ENCODE measurements around the gene RHPN2. TPM values are rescaled to one million over a fixed set of nuclear protein-coding genes. Genes with fewer than 3 reads are reported as not detected.
"Not testable (repeated sequence)": the region's sequence is repeated elsewhere in the genome, so short reads cannot be mapped to it uniquely, and the experiment has no call there.

Gene RHPN2
- total RNA-seq, 1 donor from 2014 or later, result 18.4 TPM

DNA sequence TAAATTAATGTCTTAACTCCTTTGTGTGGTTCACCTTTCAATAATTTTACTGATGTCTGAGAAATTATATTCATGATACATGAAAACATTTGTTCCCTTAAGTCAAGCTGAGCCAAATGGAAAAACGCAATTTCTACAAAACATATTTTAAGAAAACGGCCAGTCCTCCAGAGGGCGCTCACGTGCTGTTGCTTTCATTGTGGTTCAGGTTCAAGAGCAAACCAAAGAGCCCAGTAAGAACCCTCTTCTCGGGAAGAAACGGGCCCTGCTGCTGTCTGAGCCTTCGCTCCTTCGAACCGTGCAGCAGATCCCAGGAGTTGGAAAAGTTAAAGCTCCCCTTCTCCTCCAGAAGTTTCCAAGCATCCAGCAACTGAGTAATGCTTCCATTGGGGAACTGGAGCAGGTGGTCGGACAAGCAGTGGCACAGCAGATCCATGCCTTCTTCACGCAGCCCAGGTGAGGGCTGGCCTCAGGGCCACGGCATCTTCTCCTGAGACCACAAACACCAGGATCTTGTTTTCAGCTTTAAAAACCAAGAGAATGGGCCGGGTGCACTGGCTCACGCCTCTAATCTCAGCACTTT is 88.4 kb downstream of the RHPN2 start:
- DNase-seq (ENCODE audit: low spot score), result peak; percentile 73

DNA sequence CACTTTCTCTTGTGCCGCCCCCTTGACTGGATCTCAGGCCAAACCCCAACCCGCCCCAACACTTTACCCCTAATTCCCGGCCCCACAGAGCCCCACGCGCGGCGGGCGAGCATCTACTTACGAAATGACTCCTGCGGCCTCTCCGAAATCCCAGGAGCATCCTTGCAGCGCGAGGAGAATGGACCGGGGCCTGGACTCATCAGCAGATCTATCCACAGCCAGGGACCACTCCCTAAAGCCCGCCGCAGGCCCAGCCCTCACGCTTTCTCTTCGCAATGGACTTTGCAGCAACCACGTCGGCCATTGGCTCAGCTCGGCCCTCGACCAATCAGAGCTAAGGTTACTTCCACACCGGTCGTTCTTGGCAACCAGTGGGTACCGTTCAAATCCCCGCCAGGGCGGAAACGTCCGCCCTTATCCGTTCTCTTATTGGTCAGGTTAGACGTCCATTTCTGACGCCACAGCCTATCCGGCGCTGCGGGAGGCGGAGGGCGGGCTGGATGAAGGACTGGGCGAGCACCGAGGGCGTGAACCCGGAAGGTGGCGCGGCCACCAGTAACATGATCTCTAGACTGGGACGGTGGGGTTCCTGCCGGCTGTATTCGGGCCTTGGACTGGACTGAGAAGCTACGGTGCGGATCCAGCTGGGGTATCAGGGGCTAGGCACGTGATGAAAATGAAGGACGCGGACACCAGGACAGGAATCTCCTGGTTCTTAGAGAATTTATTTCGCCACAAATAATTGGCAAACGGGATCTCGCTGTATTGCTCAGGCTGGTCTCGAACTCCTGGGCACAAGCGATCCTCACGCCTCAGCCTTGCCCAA is 92.8 kb downstream of the RHPN2 start, which contains the start of the genes CEP89 and FAAP24:
Gene CEP89, minus strand, starts transcription at position 244 of the 826 bp plus-strand sequence. Its CDS starts 84 bp downstream, at position 160.
Gene FAAP24, plus strand, starts transcription at position 528 of the 826 bp plus-strand sequence. CDS start 955 bp downstream, outside the sequence.
- peak; percentile 100 for DNase-seq (ENCODE audit: low spot score)

DNA sequence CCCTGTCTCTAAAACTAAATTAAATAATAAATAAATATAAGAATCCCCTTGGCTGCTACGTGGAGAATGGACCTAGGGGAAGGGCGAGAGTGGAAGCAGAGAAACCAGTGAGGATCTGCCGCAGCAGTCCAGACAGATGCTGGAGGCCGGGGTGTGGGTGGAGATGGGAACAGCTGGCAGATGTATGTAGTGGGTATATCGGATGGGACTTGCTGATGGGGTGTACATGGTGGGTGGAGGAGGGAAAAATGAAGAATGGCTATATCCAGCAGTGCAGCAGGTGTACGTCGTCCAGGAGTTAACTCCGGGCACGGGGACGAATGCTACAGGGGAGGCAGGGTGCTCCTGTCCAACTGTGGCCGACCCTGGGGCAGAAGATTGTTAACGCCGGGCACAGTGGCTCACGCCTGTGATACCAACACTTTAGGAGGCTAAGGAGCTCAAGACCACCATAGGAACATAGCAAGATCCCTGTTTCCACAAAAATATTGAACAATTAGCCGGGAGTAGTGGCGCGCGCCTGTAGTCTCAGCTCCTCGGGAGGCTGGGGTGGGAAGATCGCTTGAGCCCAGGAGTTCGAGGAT is 93.6 kb downstream of the RHPN2 start:
- no peak for DNase-seq (ENCODE audit: low spot score)

DNA sequence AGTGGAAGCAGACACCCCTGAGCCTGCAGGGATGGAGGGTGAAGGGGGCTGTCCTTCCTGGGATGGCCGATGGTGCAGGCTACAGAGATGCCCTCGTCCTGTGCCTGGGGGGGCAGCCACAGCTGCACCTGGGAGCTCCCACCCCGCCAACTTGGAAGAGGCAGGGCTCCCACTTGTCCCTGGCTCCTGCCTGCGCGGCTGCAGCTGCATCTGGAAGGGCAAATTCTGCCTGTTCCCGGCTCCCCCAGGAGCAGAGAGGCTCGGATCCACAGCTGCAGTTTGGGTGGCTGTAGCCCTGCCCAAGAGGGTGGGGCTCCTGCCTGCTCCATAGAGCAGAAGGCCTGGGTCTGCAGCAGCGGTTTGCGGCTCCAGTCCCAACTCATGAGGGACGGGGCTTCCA is 95.1 kb downstream of the RHPN2 start:
- DNase-seq (ENCODE audit: low spot score), result no peak

DNA sequence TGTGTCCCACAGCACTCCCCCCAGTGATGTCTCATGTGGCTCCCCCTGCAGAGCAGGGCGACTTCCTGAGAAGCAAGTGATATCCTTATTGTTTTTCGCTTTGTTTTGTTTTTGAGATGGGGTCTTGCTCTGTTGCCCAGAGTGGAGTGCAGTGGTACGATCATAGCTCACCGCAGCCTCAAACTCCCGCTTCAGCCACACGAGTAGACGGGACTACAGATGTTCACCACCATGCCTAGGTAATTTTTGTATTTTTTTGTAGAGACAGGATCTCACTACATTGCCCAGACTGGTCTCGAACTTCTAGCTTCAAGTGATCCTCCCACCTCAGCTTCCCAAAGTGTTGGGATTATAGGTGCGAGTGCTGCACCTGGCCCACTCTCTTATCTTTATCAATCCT is 97.9 kb downstream of the RHPN2 start:
- DNase-seq (ENCODE audit: low spot score), result no peak

DNA sequence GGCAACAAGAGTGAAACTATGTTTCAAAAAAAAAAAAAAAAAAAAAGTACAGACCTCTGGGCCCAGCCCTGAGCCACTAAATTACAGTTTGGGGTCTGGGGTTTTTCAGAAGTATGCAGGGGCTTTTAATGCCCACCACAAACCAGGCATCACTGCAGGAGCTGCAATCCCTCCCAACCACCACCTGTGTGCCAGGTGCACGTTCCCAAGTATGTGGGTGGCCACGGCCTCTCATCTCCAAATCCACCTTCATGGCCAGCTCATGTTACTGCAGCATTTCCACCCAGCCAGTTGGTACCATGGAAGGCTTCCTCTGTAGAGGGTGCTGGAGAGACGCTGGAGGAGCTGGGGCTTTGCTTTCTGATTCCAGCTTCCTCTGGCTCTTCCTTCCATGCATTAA is 119.4 kb downstream of the RHPN2 start:
- no peak for DNase-seq (ENCODE audit: low spot score)

DNA sequence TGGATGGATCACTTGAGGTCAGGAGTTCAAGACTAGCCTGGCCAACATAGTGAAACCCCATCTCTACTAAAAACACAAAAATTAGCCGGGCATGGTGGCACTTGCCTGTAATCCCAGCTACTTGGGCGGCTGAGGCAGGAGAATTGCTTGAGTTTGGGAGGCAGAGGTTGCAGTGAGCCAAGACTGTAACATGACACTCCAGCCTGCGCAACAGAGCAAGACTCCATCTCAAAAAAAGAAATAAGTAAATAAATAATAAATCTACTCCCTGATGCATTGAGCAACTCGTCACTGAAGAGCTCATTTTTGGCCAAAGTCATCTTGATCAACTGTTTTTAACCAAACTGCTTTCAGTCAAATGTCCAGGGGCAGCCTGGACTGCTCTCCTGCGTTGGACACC is 123.4 kb downstream of the RHPN2 start:
- not testable (repeated sequence) for DNase-seq (ENCODE audit: low spot score)

DNA sequence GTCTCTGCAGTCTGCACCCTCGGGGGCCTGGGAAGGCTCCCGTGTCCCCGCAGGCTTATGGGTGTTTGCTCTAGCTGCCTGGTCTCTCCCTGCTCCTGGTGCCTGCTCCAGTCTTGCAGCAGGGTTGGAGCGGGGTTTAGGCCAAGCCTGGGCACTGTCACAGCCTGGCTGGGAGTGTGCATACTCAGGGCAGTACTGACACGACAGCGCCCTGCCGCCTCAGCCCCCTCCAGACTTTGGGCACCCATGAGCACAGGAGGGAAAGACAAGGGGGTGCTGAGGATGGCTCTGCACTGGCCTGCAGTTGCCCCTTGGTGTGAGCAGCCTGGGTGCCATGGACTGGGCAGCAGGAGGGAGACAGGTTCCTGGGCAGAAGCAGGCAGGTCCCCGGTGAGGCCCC is 128.6 kb downstream of the RHPN2 start:
- no peak for DNase-seq (ENCODE audit: low spot score)

DNA sequence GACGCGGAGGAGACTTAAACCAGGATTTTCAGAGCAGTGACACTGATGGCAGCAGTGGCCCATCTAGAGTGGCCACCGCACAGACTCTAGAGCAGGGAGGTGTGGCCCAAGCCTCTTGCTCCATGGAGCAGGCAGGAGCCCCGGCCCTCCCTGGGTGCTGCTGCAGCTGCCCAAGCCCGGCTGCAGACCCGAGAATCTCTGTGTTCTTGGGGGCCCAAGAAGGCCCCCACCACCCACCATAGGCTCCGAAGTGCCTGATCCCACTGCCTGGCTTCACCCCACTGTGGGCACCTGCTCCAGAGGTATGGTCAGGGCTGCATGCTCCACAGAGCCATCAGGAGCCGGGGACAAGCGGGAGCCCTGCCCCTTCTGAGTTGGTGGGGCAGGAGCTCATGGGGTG is 129.1 kb downstream of the RHPN2 start:
- no peak for DNase-seq (ENCODE audit: low spot score)

DNA sequence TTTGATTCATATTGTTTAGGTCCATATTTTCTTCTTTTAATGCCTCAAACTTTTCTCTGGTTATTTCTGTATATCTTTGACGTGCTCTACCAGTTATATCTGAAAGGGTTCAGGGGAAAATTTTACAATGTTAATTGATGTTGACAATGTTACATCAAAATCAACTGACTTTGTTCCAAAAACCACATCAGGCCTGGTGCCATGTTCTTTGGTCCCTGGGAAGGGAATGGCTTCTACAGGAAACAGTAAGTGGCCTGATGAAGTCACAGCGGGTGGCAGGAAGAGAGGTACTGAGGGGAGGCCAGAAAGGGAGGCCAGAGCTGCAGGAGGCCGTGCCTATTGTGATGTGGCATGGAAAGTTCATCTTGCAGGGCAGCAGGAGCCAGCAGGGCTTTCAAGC is 131.1 kb downstream of the RHPN2 start:
- DNase-seq (ENCODE audit: low spot score), result no peak

DNA sequence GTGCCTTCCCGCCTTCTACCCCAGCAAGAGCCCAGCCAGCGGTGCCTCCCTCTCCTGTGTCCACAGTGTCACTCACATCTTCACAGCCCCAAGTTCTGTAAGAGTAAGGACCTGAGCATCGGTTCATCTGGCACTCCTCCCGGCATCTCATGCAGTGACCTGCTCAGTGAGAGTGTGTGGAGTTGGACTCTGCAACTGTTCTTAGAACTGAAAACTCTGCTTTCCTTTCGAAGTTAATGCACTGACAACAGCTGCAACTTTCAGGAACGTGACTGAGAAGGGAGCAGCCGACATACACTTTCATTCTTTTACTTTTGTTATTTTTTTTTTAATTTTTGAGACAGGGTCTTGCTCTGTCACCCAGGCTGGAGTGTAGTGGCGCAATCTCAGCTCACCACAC is 134.1 kb downstream of the RHPN2 start:
- DNase-seq (ENCODE audit: low spot score), result no peak

DNA sequence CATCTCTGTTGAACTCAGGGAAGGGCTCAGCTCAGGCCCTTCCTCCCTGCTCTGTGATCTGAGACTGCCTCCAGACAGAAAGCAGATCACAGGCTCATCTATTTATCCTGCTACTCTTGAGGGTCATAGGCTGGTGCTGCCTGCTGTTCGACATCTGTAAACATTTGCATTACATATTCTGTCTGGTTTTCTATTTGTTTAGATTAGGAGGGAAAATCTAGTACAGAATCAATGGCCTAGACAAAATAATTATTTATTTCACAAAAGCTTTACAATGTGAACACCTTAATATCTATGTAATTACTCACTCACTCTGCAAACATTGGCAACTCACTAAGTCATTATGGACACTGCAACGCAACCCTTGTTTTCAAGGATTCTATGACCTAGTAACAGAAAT is 135.9 kb downstream of the RHPN2 start:
- DNase-seq (ENCODE audit: low spot score), result no peak

Other genes starting within 250 kb of the RHPN2 start
- gene SLC7A9, start 195.1 kb downstream of the RHPN2 start, total RNA-seq, result 0.70 TPM
- gene CEP89, start 92.9 kb downstream of the RHPN2 start, total RNA-seq, result 25.4 TPM
- 4.9 TPM for gene FAAP24, start 92.6 kb downstream of the RHPN2 start, total RNA-seq
- 14.9 TPM for gene GPATCH1, start 16.3 kb upstream of the RHPN2 start, total RNA-seq
- not detected for gene WDR88, start 67.2 kb upstream of the RHPN2 start, total RNA-seq
- gene LRP3, start 129.4 kb upstream of the RHPN2 start, total RNA-seq, result 15.0 TPM
- gene SLC7A10, start 161.0 kb upstream of the RHPN2 start, total RNA-seq, result not detected
- 34.1 TPM for gene CEBPA, start 237.6 kb upstream of the RHPN2 start, total RNA-seq

Measured in ureter (tissue), 1 donor.